IMR-90 (cell line): ENCODE results near the gene PCNX2.

Experiments
- BHLHE40 ChIP-seq: fragments of 150-350 bp; IDR thresholded peaks from 2 replicates; pipeline ENCODE4 v1.6.1; 2016; ENCODE audit warnings: mild to moderate bottlenecking, low read depth, low read length
- CHD1 ChIP-seq: IDR thresholded peaks from 2 replicates; pipeline ENCODE4 v1.6.1; 2012; ENCODE audit warnings: low read depth, low read length, improper control_type of control experiment
- CTCF ChIP-seq: conservative IDR thresholded peaks from 2 replicates; pipeline ENCODE4 v1.5.1; 2012; ENCODE audit warnings: mild to moderate bottlenecking, low read depth, low read length, improper control_type of control experiment
- ELK1 ChIP-seq: fragments of 150-350 bp; IDR thresholded peaks from 2 replicates; pipeline ENCODE4 v1.6.1; 2016; ENCODE audit warnings: low read depth, mild to moderate bottlenecking, low read length, moderate library complexity, borderline replicate concordance
- FOS ChIP-seq: fragments of 150-350 bp; IDR thresholded peaks from 2 replicates; pipeline ENCODE4 v1.6.1; 2016; ENCODE audit warnings: low read depth, low read length
- MAZ ChIP-seq: IDR thresholded peaks from 2 replicates; pipeline ENCODE4 v1.6.1; 2012; ENCODE audit warnings: low read depth, mild to moderate bottlenecking, low read length, improper control_type of control experiment, moderate library complexity, borderline replicate concordance
- POLR2A ChIP-seq: IDR thresholded peaks from 2 replicates; pipeline ENCODE4 v1.6.1; 2012; ENCODE audit warnings: mild to moderate bottlenecking, low read depth, low read length
- RAD21 ChIP-seq: IDR thresholded peaks from 2 replicates; pipeline ENCODE4 v1.6.1; 2012; ENCODE audit warnings: low read length, improper control_type of control experiment
- RCOR1 ChIP-seq: IDR thresholded peaks from 2 replicates; pipeline ENCODE4 v1.6.1; 2012; ENCODE audit warnings: mild to moderate bottlenecking, low read length, improper control_type of control experiment; ENCODE audit not compliant: insufficient replicate concordance
- RFX5 ChIP-seq: IDR thresholded peaks from 2 replicates; pipeline ENCODE4 v1.8.0; 2012; ENCODE audit warnings: low read depth, mild to moderate bottlenecking, low read length, moderate library complexity
- SMC3 ChIP-seq: fragments of 150-350 bp; IDR thresholded peaks from 2 replicates; pipeline ENCODE4 v1.6.1; 2016; ENCODE audit warnings: low read depth, mild to moderate bottlenecking, antibody characterized with exemption, low read length, moderate library complexity
- USF2 ChIP-seq: fragments of 150-350 bp; IDR thresholded peaks from 2 replicates; pipeline ENCODE4 v1.6.1; 2017; ENCODE audit warnings: mild to moderate bottlenecking, antibody characterized with exemption, low read length, low read depth

- TF ChIP-seq RFX5 (no peak), ELK1 (no peak), CTCF (no peak), USF2 (no peak), POLR2A (no peak), SMC3 (no peak), RAD21 (no peak), BHLHE40 (no peak), MAZ (no peak), RCOR1 (no peak), FOS (no peak), CHD1 (no peak)
Measured at GRCh38 chr1:232951180-232951579, 344.3 kb downstream of the PCNX2 start.
